Endothelial cell of umbilical vein (primary cell): ENCODE results near the gene PCNX4.

Experiments used
- CTCF ChIP-seq, 2 donors: IDR thresholded peaks; 1 replicate in 1 of 2; 2 replicates in 1 of 2; pipeline ENCODE4 v1.5.1; 2011; ENCODE audit warnings: low read length in 2 of 2, mild to moderate bottlenecking in 2 of 2, moderate library complexity in 2 of 2, control low read depth in 1 of 2, inconsistent platforms in 1 of 2, low read depth in 1 of 2; ENCODE audit not compliant: insufficient read depth in 1 of 2; ENCODE audit errors: extremely low read depth in 1 of 2
- EZH2 ChIP-seq: IDR thresholded peaks from 2 replicates; pipeline ENCODE4 v1.6.1; 2012; ENCODE audit warnings: borderline replicate concordance, low read depth, mild to moderate bottlenecking, moderate library complexity, low read length, inconsistent platforms; ENCODE audit not compliant: severe bottlenecking
- FOS ChIP-seq: IDR thresholded peaks from 2 replicates; pipeline ENCODE4 v1.6.1; 2011; ENCODE audit warnings: mild to moderate bottlenecking, low read length, moderate library complexity, borderline replicate concordance; ENCODE audit not compliant: insufficient read depth
- GATA2 ChIP-seq: IDR thresholded peaks from 2 replicates; pipeline ENCODE4 v1.7.0; 2011; ENCODE audit warnings: low read depth, mild to moderate bottlenecking, moderate library complexity, mixed read lengths, low read length; ENCODE audit not compliant: insufficient read length, insufficient read depth
- JUN ChIP-seq: IDR thresholded peaks from 2 replicates; pipeline ENCODE4 v1.6.1; 2011; ENCODE audit warnings: borderline replicate concordance, low read depth; ENCODE audit not compliant: insufficient read length, insufficient read depth
- MAX ChIP-seq: IDR thresholded peaks from 2 replicates; pipeline ENCODE4 v1.6.1; 2011; ENCODE audit not compliant: insufficient read depth, insufficient read length
- MYC ChIP-seq: IDR thresholded peaks from one replicate; pipeline ENCODE4 v1.6.1; 2011; ENCODE audit warnings: mild to moderate bottlenecking, low read depth, low read length
- POLR2A ChIP-seq: IDR thresholded peaks from 2 replicates; pipeline ENCODE4 v1.6.1; 2012; ENCODE audit warnings: low read depth, mild to moderate bottlenecking, control low read depth, low read length
- POLR2AphosphoS5 ChIP-seq: IDR thresholded peaks from 2 replicates; pipeline ENCODE4 v1.6.1; 2012; ENCODE audit warnings: low read depth, mild to moderate bottlenecking, control low read depth, low read length, moderate library complexity; ENCODE audit not compliant: insufficient read depth

DNA sequence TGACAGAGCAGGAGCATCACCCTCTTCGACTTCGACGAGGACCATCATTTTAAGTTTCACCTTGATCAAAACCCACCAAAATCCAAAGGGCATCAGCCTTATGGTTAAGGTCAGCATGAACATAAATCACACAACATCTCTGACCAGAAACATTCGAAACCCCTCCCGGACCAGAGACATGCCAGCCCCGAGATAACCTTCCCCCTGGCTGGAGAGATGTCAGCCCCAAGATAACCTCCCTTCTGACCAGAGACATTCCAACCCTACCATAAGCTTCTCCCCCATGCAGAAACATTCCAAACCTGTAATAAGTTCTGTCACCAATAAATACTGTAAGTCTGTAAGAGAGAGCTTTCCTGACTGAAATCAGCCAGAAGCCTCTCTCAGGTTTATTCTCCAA is 6.3 kb downstream of the PCNX4 start:
- TF ChIP-seq CTCF (IDR thresholded peaks at IDR 0.05; ENCODE audit: extremely low read depth in 1 of 2, insufficient read depth in 1 of 2, low read depth in 1 of 2, low read length in 2 of 2) (no peak), POLR2AphosphoS5 (no peak), POLR2A (no peak), EZH2 (no peak), GATA2 (no peak), MYC (no peak), MAX (no peak), FOS (no peak), JUN (no peak)
